GM18498 (cell line): ENCODE measurements around the gene CIRBP.
"Not testable (repeated sequence)": the region's sequence is repeated elsewhere in the genome, so short reads cannot be mapped to it uniquely, and the experiment has no call there.

Experiments
- ATAC-seq: cut with Tn5 transposase; IDR thresholded peaks from one replicate; pipeline ENCODE4 v1.9.1; 2021; ENCODE audit warnings: mild to moderate bottlenecking, moderate library complexity; ENCODE audit not compliant: unreplicated experiment

CIRBP gene

DNA sequence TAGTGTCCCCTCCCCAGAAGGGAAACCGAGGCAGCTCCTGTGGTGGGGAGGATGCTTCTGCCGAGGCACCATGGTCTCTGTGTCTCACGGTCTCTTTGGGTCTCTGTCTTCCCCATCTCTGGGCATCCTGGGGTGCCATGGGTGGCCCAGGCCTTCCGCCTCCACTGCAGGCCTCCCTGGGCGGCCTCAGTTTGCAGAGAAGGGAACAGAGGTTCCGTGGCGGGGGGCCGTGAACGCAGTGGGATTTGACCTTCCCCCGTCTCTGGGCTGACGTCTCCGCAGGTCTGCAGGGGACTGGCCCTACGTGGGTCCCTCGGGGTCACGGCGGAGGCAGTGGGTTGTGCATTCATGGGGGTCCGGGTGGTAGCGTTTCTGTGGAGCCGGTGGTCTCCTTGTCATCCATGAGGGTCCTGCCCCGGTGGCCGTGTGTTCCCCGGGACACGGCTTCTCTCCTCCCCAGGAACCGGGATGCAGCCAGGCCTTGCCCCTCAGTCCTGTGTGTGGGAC lies 21.1 kb downstream of the CIRBP start:
- no peak for ATAC-seq

DNA sequence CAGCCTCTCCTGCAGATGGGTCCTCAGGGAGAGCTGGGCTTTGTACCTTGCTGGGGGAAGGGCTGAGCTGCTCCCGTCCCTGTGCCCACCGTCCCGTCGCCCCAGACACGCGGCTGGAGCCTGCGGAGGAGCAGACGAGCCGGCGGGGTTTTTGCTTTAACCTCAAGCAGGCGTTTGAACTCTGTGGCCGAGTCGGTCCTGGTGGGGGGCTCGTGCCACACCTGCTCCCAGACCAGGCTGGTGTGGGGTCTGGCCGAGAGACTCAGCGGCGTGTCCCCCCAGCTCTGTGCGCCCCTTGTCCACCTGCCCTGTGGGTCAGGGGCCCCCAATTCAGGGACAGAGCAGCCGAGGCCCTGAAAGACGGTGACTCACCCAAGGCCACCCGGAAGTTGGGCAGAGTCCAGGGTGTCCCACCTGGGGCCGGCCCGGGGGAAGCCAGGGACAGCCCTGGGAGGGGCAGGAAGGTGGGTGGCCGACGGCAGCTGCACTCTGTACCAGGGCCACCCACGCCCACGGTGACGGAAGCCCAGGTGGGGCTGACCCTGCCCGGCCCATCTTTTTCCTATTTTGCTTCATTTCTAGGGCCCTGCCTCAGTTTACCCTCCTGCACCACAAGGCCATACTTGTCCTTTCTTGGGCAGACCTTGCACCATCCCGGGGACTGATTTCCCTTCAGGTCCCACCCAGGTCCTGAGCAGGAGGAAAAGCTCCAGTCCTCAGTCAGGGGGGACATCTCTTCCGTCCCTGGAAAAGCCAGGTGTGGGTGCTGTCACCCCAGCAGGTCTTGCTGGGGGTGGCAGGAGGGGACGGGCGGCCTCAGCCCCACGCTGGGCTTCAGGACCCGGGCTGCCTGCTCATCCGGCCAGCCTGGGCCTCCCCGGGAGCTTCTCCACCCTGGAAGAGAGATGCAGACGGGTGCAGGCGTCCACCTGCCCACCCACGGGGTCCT lies 21.8 kb downstream of the CIRBP start:
- ATAC-seq, result no peak

DNA sequence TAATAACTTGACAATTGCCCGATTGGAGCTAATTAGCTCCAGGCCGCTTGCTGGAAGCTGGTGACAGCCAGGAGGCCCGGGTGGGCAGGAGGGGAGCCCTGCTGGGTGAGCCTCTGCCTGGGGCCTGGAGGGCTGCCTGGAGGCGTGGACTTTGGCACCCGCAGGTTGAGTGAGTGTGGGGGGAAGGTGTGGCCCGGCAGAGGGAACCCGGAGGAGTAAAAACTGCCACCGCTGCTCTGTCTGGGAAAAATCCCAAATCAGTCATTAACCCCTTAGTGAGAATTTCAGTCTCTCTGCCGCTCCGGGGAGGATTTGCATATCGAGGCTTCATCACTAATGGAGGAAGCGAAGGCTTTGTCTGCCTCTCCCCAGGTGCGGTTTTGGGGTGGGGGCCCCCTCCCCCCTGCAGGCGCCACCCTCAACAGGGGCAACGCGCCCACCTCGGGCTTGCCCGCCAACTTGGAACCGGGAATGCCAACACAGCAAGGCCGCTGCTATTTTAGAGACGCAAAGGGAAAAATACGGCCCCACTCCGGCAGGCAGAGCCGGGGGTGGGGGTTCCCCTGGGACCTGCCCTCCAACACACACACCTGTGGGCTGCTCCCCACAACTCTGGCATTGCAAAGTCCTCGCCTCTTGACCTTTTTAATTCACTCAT lies 22.8 kb downstream of the CIRBP start:
- no peak for ATAC-seq

DNA sequence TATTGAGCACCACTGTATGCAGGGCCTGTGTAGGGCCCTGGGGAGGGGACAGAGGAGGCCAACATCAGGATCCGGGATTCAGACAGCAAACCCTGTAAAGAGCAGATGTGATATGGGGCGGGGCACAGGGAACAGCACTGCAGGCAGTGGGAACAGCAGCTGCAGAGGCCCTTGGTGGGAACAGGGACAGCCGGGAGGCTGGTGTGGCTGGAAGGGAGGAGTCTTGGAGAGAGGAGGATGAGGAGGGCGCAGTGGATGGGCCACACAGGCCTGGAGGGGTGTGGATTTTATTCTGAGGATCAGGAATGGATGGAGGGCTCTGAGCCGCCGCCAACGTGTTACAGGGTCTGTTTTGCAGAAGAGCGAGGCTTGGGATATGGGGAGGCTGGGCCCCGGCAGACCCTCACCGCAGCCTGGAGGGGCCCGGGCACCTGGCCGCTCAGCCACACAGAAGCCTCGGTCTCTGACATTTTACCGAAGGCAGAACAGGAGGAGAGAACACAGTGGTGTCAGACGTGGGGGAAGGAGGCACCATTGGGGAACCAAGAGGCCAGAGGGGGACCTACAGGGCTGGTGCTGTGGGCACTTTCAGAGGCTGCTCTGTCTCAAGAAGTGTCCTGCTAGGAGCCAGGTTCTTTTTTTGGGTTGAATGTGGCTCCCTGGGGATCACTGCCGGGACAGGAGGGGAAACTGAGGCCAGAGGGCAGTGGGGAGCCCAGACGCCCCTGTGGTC lies 23.5 kb downstream of the CIRBP start:
- no peak for ATAC-seq

DNA sequence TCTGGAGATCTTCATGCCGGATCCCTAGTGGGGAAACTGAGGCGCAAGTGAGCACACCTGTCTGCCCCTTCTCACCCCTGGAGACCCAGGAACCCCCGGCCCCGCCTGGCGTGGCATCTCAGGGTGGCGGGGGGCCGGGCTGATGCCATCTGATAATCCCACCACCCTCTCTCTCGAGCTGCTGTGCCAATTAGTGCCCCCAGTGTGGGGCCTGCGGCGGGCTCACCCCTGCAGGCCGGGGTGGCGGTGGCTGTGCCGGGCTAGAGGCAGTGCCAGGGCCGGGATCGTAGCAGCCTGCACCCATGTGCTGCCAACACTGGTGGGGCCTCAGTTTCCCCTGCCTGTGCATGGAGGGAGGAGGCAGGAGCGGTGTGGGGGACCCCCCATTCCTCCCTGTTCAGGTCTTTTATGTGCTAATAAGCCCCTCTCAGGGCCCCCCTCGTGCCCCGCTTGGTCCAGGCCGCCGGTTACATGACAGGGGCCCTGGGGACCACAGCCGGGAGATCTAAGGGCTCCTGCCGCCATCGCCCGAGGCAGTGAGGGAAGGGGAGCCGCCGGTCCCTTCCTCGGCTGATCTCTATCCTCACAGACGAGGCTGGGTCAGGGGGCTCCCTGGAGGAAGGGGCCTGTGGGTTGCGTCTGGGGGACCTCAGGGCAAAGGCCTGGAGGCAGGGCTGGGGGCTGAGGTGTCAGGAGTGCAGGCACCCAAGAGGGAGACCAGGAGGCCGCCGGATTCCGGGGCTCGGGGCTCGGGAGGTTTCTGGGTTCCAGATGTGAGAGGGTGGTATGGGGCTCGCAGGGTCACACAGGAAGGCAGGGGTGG lies 24.9 kb downstream of the CIRBP start:
- no peak for ATAC-seq

DNA sequence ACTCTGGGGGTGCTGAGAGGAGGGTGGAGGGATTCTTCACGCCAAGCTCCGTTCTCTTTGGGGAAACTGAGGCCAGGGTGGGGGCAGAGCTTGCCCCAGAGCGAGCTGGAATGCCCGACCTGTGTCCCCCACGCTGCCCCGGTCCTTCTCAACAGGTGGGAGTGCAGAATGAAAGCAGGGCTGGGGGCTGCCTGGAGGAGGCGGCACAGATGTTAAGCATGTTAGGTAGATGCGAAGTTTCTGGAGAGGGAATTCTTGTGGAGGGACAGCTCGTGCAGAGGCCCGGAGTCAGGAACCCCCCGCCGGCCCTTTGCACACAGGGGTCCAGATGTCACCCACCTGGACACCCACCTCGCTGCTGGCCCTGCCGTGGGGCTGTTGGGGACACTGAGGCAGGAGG lies 25.6 kb downstream of the CIRBP start:
- ATAC-seq, result no peak

DNA sequence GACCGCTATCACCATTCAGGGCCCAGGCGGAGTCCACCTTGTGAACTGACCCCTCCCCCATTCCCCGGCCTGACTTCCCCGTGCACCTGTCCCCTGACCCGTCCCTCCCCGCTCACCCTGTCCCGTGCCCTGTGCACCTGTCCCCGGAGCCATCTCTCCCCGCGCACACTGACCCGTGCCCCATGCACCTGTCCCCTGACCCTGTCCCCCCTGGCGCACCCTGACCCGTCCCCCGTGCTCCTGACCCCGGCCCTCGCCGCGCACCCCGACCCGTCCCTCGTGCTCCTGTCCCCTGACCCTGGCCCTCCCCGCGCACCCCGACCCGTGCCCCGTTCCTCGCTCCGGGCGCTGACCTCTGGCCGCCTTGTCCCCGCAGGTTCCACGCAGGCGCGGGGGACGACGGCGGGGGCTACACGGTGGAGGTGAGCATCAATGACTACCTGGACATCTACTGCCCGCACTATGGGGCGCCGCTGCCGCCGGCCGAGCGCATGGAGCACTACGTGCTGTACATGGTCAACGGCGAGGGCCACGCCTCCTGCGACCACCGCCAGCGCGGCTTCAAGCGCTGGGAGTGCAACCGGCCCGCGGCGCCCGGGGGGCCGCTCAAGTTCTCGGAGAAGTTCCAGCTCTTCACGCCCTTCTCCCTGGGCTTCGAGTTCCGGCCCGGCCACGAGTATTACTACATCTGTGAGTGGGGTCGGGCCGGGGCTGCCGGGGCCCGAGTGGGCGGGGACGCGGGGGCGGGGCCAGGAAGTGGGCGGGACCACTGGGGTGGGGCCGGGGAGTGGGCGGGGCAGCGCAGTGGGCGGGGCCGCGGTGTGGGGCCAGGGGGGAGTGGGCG lies 26.3 kb downstream of the CIRBP start:
- ATAC-seq, result no peak

DNA sequence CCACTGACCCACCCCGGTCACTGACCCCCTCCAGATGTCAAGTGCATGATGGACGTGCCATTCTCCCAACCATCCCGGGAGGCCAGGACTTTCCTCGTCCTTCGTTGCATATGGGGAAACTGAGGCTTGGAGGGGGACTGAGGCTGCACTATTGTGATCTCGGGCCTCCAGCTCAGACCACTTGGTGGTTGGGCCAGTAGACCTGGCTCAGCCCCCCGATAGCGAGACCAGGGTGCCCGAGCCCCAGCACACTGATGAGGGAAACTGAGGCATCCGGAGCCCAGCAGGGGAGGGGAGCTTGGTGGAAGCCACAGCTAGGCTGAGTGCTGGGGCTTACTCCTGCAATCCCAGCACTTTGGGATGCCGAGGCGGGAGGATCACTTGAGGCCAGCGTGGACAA lies 26.9 kb downstream of the CIRBP start:
- no peak for ATAC-seq

DNA sequence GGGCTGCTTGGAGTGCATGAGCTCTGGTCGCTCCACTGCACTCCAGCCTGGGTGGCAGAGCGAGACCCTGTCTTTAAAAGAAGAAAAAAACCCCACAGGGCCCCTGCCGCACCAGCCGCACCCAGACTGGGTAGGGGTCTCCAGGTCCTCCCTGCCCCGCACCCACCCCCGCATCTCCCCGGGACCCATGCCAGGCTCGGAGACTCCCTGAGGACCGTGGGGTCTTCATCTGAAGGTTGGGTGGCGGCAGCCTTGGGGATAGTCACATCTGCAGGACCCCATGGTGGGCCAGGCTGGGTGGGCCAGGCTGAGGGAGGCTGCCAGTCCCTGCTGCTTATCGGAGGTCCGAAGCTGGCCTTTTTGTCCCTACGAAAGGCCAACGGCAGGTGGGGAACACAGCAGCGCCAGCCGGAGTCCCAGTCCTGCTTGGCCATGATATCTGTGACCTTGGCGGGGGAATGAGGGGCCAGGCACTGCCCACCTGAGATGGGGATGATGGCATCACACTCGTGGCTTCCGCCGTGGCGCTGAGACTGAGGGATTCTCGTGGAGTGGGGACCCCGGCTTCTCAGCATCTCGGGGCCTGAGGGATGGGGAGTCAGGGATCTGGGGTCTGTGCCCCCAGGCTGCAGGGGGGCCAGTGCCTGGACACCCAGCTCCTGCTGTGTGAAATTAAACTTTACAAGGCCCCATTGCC lies 27.6 kb downstream of the CIRBP start:
- no peak for ATAC-seq

DNA sequence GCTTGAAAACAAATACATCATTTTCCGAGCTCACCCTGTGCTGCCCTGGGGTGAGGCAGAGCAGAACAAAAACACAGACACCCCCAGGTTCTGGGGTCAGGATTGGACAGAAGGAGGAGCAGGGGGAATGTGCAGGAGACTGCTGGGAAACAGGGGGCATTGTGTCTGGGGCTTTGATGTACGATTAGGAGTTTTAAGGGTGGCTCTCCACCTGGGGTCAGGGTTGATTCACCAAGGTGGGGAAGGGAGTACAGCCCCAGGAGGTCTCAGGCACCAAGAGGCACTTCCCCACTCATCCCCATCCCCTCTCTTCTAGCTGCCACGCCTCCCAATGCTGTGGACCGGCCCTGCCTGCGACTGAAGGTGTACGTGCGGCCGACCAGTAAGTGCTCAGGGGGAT lies 29.1 kb downstream of the CIRBP start:
- ATAC-seq, result no peak

DNA sequence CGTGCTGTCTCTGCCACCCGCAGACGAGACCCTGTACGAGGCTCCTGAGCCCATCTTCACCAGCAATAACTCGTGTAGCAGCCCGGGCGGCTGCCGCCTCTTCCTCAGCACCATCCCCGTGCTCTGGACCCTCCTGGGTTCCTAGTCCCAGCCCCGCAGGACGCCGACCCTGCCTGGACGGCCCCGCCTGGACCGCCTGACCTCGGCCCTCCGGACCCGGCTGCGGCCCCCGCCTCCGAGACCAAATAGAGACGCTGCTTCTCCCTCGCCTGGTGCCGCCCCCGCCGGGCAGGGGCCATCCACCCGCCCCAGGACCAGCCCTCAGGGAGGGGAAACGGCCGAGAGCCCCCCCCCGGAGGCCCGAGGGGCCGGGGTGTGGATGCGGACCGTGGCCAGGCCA lies 30.7 kb downstream of the CIRBP start:
- no peak for ATAC-seq

DNA sequence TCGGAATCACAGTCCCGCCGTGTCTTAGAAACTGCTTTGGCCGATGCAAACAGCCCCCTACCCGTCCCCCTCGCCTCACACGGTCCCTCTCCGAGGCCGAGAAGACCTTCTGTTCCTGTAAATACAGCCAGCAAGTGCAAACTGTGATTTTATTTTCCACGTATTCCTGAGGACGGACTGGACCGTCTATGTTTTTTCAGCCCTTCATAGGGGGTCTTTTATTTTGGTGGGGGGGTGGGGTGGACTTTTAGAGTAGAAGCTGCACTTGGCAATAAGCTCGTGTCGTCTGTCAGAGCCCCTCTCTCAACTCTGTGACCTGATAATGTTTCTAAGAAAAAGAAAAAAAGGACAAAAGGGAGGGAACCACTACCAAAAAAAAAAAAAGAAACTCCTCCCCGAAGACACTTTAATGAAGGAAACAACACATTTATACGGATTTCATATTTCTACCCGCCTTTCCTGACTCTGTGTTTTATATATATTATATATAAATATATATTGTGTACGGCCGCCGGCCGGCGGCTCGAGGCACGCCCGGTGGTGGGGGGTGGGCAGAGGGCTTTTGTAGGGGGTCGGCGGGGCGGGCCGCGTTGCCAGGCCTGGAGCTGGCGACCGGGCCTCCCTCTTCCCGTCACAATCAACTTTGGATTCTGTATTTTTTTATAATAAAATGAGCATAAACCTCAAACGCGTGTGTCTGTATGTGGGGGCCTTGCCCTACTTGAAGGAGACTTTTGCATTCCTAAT lies 31.8 kb downstream of the CIRBP start:
- no peak for ATAC-seq

DNA sequence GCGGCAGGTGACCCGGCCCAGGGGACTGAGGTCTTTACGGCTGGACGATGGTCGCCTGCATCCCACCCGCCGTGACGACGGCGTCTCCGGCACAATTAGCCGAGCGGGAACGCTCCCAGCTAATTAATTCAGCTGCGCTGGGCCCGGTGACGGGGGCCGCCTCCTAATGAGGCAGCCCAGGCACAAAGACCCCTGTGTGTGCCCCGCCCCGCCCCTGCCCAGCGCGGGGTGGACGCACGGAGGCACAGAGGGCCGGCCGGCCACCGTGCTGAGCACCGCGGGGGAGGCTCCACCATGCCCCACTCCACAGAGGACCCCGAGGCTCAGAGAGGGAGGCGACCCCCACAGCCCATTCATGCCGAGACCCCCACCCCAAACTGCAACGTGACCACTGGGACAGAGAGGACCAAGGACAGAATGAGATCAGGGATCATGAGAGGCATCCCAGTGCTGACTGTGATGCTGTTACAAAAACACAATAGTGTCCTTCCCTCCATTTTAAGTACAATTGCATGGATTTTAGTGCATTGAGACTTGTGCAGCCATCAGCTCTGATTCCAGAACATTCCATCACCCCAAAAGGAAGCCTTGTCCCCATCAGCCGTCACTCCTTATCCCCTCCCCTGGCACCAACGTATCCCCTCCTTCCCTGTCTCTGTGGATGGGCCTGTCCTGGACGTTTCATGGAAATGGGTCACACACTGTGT lies 33.6 kb downstream of the CIRBP start:
- ATAC-seq, result no peak

DNA sequence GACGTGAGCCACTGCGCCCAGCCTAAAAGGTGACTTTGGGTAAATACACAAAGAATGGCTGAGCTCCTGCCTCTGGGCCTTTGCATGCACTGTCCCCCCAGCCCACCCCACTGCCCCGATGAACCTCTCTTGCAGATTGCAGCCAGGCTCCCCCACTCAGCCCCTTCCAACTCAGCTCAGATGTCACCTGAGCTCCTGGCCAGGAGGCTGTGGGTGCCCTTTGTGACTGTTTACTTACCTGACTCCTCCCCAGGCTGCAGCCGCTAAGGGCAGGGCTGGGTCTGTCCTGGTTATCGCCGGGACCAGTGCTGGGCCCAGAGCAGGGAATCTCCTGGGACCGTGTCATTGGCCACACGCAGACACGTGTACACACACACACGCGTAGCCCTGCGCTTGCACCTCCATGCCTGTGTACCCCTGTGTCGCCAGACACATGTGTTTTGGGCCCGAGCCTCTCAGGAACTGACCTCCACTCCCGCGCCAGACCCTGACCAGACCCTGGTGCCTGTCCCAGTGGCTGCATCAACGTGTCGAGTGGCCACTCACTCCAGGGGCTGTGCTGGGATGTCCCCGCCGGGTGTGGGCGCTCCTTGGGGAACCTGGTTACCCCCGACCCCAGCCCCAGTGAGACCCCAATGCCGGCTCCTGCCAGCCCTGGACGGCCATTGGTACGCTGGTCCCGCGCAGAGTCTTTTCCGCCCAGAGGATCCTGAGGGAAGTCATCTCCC lies 35.2 kb downstream of the CIRBP start:
- no peak for ATAC-seq

DNA sequence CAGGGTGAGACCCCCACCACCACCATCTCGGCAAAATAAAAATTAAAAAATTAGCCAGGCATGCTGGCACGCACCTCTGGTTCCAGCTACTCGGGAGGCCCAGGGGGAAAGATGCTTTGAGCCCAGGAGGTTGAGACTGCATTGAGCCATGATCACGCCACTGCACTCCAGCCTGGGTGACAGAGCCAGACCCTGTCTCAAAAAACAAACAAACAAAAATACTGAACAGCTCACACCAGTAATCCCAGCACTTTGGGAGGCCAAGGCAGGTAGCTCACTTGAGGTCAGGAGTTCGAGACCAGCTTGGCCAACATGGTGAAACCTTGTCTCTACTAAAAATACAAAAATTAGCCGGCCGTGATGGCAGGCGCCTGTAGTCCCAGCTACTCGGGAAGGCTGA lies 36.2 kb downstream of the CIRBP start:
- not testable (repeated sequence) for ATAC-seq

DNA sequence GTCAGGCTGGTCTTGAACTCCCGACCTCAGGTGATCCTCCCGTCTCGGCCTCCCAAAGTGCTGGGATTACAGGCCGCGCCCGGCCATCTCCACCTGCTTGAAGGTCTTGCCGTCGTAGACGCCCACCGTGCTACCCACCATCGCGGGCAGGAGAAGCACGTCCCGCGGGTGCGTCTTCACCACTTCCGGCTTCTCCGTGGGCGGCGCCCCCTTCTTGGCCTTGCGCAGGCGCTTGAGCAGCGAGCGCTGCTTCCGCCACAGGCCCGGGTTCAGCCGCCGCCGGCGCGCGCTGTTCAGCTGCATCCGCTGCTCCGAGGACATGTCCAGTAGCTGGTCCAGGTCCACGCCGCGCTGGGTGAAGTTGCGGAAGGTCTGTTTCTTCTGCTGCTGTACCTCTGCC lies 38.2 kb downstream of the CIRBP start:
- no peak for ATAC-seq

DNA sequence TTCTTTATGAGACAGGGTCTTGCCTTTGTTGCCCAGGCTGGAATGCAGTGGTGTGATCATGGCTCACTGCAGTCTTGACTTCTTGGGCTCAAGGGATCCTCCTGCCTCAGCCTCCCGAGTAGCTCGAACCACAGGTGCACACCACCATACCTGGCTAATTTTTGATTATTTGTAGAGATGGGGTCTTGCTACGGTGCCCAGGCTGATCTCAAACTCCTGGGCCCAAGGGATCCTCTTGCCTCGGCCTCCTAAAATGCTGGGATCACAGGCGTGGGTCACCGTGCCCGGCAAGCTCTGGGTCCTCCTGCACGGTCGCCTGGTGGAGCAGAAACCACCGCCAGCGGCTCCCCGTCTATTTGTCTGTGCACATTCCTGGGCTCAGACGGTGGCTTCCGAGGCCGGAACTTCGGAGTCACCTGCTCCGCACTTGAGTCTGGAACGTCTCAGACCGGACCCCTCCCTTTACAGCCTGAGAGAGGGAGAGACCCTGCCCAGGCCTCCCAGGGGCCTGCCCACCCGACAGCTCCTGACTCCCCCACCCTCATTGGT lies 38.7 kb downstream of the CIRBP start:
- ATAC-seq, result no peak
